Measurements from ENCODE around the gene RIPK4. TPM values are rescaled to one million over a fixed set of nuclear protein-coding genes. Genes with fewer than 3 reads are reported as not detected.
"Not testable (repeated sequence)": the region's sequence is repeated elsewhere in the genome, so short reads cannot be mapped to it uniquely, and the experiment has no call there.

RIPK4 gene
- polyA plus RNA-seq, 1 donor, result 14.4 TPM

DNA sequence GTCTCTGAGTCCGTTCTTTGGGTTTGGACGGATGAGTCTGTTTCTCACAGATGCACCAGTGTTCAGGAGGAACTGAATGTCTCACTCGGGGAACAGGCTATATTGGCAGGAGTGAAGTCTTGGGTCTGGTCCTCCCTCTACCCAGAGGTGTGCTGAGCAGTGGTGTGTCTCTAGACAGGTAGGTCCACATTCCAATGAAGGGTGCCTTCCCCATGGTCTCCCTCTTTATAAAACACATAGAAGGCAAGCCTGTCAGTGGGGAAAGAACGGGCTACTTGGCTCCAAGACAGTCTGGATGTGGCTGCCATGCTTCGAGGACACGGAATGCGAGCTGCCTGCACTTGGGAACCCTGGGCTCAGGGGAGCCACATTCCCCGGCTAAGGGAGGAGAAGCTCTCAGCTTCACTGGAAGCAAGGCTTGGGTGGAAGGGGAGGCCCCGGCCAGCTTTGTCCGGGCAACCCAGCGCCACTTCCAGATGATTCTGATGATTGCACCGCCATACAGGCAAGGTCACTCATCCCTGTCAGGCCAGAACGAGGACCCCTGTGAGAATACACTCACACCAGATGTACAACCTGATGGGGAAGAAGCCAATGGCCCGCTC, 29.7 kb upstream of the RIPK4 start:
- DNase-seq, result no peak

DNA sequence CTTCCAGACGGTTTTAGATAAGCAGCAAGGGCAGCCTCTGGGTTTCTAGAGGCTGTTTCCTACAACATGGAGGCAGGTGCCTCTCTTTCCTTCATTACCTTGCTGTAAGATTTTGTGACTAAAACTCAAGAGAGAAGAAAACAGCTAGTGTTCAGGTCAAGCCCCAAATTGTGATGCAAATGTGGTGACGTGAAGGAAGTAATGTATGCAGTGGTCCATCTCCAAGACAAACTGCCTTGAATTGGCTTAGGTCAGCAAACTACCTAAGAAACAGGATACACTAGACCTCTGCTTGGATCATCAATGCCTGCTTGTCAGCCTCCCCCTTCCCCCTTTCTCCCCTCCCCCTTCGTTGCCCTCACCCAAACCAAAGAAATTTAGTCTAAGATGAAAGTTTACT, 28.9 kb upstream of the RIPK4 start:
- no peak for DNase-seq

DNA sequence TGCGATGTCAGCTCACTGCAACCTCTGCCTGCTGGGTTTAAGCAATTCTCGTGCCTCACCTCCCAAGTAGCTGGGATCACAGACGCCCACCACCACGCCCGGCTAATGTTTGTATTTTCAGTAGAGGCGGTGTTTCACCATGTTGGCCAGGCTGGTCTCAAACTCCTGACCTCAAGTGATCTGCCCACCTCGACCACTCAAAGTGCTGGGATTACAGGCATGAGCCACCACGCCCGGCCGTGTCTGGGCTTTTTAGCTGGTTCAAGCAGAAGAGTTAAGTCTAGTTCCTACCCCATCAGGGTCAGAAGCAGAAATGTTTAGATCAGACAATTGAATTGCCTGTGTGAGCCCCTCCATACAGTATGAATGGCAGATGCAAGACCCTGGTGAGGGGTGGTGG, 27.7 kb upstream of the RIPK4 start:
- DNase-seq, result no peak

DNA sequence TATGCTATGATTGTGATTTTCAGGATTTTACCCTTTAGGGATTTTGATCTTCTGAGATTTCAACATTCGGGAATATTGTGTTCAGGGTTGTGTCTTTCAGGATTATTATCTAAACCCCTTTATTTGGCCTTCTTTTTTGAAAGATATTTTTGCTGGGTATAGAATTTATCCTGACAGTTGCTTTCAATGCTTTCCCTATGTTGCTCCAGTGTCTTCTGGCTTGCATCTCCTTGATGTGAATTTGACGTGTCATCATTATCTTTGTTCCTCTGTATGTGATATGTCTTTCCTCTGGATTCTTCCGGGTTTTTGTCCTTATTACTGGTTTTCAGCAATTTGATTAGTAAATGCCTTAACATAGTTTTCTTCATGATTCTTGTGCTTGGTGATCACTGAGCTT, 25.9 kb upstream of the RIPK4 start:
- DNase-seq, result no peak

DNA sequence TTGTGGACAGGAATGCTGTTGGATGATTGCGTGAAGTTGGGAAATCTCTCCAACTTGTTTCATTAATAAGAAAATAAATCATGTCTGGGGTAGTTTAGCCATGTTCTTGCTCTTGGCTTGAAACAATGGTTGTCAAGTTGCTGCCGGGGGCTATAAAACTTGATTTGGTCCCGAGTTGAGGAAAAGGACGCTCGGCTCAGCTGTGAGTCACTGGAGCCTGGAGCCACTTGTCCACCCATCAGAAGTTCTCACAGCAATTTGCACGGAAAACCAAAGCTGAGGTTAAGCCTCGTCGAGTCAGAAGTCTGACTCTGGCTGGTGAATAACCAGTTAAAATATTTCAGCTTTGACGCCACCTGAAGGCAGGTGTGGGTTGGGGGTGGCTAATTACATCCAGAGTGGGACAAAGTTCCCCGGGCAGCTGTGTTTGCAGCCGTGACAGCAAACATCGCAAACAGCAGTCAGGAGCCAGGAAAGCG, 19.7 kb upstream of the RIPK4 start:
- DNase-seq, result no peak

DNA sequence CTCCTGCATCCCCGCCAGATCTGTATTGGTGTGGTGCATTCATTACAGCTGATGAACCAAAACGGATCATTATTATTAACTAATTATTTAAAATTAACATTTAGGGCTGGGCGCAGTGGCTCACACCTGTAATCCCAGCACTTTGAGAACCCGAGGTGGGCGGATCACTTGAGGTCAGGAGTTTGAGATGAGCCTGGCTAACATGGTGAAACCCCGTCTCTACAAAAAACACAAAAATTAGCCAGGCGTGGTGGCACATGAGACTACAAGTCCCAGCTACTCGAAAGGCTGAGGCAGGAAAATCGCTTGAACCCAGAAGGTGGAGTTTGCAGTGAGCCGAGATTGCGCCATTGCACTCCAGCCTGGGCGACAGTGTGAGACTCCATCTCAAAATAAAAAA, 18.4 kb upstream of the RIPK4 start:
- DNase-seq, result not testable (repeated sequence)

DNA sequence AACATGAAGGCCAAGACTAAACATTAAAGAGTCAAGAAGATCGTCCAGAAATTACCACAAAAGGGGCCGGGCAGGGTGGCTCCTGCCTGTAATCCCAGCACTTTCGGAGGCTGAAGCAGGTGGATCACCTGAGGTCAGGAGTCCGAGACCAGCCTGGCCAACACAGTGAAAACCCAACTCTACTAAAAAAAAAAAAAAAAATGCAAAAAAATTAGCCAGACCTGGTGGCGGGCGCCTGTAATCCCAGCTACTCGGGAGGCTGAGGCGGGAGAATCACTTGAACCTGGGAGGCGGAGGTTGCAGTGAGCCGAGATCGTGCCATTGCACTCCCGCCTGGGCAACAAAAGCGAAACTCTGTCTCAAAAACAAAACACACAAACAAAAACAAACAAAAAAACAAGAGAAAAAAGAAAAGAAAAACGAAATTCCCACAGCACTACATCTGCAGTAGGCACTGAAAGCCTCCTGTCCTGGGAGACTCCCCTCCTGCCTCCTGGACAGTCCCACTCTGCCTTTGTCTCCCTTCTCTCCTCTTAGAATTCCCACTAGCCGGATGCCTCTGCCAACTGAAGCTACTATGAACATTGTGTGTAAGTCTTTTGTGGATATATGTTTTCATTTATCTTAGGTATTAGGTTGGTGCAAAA, 17.7 kb upstream of the RIPK4 start:
- DNase-seq, result no peak

DNA sequence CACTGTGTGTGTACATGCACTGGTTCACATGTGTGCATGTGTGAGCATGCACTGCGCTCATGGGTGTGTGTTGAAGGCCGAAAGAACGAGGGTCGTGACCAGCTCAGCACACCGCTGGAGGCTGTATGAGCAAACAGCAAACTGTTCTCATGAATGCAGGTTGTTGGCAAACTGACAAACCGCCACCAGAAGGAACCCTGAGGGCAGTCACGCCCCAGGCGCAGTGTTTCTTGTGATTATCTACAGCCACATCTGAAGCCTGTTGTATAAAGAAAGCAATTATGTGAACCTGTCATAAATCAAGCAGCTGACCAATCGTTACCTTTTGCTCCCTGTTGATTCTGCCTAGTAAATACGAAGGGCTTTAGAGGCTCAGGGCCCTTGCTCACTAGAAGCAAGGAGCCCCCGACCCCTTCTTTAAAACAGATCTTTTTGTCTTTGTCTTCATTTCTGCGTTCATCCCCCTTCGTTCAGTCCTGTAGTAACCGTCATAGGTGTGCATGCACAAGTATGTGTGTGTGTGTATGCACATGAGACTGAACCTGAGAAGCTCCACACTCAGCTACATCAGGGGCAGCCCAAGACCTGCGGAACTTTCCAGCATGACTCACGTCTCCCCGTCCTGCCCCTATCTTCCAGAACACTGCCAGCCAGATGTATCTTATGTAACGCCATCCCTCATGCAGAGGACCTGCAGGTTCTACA, 16.8 kb upstream of the RIPK4 start:
- no peak for DNase-seq

DNA sequence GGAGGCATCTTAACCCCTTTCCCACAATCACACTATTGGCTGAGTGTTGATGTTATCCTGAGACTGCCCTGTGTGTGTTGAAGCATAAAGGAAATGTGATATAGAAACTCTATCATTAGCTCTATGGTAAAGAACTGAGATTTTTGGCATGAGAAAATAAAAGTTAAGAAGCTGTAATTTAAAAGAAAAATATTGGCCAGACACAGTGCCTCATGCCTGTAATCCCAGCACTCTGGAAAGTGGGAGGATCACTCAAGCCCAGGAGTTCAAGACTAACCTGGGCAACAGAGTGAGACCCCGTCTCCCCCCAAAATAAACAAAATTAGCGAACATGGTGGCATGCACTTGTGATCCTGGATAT, 14.2 kb upstream of the RIPK4 start:
- no peak for DNase-seq

DNA sequence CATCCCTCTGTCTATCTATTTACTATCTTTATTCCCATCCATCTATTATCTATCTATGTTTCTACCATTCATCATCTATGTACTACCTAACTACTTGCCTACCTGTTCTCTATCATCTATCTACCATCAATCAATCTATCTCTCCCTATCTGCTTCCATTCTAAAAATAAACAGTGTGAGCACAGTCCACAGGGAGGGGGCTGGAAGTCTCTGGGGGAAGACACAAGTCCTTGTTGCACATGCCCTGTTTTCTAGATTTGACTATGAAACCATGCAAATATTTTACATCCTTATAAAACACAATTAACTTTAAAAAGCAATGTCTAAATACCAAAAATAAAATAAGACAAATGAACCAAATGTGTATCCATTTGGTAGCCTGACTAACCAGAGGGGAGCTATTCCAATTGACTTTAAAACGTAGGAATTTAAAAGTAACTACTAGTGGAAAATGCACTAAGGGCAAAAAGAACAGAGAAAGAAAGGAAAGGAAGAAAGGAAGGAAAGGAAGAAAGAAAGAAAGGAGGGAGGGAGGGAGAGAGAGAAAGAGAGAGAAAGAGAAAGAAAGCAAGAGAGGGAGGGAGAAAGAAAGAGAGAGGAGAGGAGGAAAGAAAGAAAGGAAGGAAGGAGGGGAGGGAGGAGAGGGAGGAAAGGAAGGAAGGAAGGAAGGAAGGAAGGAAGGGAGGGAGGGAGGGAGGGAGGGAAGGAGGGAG, 13.6 kb upstream of the RIPK4 start:
- no peak for DNase-seq

DNA sequence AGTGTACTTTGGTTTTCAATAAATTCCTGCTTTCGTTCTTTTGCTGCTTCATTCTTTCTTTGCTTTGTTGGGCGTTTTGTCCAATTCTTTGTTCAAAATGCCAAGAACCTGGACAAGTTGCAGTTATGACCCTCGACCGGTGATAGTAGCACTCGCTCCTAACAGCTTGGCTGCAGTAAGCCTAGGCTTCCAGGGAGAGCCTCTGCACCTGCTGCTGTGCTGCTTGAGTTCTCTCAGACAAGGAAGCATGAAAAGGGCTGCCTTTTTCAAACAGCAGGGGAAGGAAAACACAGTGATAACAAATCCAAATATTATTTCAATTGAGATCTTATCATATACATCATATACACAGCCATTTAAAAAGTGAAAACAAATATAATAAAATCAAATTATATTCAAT, 12.8 kb upstream of the RIPK4 start:
- DNase-seq, result no peak

DNA sequence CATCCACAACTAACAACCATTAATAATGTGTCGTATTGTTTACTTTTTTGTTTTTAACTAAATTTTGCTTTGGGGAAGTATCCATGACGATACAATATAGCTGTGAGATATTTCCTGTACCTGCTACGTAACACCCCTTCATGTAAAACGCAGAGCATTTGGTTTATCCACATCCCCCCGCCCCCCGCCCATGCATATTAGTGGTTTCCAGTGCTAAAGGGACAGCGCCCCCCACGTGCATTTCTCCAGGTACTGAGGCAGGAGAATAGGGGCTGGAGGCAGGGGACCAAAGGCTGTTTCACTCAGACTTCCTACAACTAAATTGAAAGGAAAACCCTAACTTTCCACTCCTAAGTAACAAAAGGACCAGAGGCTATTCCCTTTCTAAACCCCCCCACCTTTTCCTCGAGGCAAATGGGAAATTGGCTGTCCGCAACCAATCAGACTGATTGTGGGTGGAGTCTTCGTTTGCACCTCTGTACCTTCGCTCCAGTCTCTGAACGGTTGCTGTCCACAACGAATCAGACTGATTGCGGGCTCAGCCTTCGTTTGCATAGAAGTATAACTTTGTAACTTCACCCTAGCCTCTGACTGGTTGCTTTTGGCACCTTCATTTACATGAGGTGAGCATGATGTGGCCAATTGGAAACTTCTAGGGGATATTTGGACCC, 12.2 kb upstream of the RIPK4 start:
- no peak for DNase-seq

DNA sequence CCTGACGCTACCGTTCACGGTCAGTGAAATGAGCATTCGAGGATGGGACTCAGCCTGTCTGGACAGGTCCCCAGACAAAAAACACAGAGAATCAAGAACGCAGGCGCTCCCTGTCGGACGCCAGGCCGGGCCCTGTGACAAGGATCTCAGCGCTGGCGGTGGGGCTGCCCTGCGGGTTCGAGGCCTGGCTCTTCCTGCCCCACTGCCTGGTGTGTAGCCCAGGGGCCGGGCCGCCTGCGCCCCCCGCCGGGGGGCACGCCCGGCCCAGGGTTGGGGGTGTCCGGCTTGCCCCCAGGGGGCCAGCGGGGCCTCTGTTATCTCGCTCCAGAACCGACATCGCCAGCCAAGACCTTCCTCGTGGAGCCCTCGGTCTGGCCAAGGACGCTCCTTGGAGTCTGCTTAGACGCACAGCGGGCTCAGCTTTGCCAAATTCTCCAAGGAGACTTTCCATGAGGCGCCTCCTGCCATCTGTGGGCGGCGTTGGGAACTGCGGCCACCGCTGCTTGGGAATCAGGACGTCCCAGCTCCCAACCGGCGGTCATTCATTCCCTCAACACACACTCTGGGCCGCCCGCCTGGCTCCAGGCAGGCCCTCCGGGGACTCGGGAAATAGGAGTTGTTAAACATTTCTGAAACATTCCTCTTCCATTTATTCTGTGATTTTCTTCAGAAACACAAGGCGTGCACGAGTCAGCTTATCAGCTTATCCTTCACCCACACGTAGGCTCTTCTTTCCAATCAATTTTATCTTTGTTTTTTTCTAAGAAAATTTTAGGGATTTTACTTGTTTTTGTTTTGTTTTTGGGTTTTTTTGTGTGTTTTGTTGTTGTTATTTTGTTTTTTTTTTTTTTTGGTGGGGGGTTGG, 11.3 kb upstream of the RIPK4 start:
- no peak for DNase-seq

DNA sequence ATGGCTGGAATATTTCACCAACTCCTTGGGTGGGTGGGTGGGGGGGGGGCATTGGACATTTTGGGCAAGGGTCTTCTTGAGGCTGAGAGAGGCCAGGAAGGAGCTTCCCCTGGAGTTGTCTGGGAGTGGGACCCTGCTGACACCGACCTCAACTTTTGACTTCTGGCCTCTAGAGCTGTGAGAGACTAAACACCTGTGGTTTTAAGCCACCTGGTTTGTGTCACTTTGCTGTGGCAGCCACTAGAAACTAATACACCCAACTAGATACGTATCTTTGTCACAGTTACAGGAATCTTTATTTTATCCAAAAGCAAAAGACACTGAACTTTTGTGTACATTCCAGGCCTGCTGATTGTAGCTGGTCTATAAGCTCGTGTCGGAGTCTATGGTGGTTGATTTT, 9.9 kb upstream of the RIPK4 start:
- DNase-seq, result no peak

DNA sequence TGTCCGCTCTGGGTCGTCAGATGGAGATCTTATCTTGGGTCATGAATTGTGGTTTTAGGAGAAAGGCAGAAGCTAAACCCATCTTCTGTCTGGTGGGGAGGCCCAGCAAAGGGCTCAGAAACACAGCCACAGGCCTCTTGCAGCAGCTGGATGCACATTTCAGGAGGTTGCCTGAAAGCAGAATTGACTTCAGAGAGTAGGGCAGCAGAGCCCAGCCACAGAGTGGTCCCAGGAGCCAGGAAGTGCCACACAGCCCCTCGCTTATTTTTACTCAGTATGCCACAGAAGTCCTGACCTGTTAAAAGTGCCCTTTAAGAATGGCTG, 8.3 kb upstream of the RIPK4 start:
- DNase-seq, result no peak

DNA sequence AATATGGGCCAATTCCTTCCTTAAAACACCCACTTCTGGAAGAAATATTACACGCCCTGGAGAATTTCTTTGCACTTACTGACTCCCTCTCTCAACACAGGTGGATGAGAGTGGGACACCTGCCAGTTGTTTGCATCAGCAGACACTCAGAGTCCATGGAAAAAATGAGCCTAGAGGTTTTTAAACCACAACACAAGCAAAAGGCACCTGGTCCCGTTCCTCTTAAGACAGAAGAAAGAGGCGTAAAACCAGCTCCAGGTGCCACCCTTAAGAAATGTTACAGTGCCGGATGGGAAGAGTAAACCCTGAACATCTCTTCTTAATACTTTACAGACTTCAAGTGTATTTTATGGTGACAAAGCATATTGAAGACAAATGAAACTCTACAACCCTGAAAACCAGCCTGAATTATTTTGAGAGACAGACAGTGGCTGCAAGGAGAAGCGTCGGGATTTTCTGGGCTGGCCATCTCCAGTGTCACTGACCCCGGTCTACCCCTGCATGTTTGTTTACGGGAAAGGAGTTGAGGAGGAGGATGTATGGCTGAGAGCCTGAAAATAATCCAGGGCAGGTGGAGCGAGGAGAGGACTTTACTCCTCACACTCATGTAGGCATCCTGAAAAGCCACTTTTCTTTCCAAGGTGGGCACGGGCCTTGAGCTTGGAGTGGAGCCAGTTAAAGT, 7.8 kb upstream of the RIPK4 start:
- DNase-seq, result no peak

DNA sequence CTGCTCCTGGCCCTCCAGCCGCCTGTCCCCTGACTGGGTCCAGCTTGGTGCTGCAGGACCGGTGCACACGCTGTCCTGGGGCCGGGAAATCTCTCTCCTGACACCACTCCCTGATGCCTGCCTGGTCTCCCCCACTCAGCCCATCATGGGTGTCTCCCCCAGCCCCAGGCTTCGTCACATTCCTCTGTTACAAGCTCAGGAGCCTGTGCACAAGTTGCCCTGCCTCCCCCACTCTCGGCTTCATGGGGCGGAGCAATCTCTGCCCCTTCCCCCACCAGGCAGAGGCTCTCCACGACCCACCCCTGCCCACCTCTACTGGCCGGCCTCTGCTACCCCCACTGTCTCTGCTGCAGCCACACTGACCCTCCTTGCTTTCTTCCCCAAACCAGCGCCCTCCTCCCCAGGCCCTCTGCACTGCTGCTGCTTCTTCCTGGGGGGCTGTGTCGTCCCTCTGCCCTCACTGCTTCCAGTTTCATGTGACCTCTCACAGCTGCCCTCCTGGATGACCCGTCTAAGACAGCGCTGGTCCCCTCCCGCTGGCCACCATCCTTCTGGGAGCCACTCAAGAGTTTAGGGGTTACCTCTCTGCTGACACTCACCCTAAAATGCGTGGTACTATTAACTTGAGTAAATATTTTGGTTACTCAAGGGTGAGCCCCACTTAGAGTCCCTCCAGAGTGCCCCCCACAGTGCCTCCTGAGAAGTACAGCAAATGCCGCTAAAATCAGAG, 5.7 kb upstream of the RIPK4 start:
- no peak for DNase-seq

DNA sequence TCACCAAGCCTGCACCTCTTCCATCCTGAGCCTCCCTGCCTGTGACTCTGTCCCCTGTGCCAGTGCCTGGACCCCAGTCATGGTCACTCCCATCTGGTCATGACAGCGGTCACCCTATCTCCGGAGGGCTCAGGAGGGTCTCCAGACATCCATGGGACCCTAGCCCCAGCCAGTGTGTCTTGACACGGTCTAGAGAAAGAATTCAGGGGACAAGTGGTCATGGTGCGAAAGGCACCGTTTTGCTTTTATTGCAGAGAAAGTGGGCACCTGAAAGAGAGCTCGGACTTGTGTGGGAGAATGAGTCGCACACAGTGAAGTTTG, 4.7 kb upstream of the RIPK4 start:
- no peak for DNase-seq

DNA sequence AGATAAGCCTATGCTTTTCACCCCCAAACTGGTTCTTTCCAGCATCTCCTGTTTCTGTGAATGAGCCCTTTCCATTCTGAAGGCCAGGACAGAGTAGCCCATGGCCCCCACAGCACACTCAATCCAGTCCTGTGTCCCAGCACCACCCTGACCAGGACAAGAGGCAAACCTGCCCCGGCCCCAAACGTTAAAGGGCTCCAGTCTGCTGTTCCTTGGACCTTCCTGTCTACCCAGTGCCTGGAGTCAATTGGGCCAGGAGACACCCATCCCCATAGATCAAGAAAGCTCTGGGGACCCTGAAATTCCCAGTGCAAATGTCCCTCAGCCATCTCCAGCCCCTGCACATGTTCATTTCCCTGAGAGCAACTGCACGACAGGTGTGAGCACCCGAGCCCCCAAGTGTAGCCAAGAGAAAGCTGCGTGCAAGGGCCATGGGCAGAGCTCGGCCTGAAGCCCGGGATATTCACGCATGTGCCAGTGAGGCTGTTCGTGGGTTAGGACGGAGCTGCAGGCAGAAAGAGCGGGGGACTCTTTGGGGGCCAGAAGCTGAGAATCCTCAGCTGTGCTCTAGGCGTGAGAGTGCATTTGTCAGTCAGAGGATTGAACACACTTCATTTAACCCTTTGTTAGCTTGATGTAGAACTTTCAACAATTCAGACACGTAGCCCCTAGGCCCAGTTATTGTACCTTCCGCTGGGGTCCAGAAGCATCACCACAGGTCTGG, 4.2 kb upstream of the RIPK4 start:
- DNase-seq, result no peak

DNA sequence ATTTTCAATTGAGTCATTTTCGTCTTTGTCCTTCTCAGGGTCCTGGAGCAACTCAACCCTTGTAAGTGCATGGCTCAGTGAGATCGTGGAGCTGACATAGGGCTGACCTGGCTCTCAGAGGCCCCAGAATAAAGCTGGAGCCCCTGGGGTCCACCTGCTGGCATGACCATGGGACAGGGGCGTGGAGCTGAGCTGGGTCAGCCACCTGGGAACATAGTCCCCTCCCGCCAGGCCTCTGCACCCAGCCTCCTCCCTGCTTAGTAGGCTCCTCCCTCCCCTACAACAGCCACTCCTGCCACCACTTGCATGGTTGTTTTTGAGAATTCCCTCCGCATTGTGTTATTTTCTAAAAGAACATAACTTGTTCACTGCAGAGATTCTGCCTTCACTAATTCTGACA, 3.1 kb upstream of the RIPK4 start:
- DNase-seq, result no peak

Measured in left kidney (tissue), 2 donors.